ENCODE data around the gene KLHL8.

Gene KLHL8

GRCh38 chr4:87241336-87241735, 20.9 kb upstream of the KLHL8 start:
- H3K27me3 ChIP-seq (ENCODE audit: insufficient read depth, low read length) = no peaks in the 10 kb centered on the region
- H3K9me3 ChIP-seq (ENCODE audit: low read length) = peaks cover 6% of the 10 kb centered on the region
- no peak overlapping the region for H3K4me3 ChIP-seq (ENCODE audit: low read length)
- H3K36me3 ChIP-seq (ENCODE audit: insufficient read depth, low read length) = no peaks in the 10 kb centered on the region
- no peak overlapping the region for H2AFZ ChIP-seq (ENCODE audit: low read depth, low read length)
- H3K4me1 ChIP-seq (ENCODE audit: insufficient read depth, low read length) = no peaks in the 10 kb centered on the region

DNA sequence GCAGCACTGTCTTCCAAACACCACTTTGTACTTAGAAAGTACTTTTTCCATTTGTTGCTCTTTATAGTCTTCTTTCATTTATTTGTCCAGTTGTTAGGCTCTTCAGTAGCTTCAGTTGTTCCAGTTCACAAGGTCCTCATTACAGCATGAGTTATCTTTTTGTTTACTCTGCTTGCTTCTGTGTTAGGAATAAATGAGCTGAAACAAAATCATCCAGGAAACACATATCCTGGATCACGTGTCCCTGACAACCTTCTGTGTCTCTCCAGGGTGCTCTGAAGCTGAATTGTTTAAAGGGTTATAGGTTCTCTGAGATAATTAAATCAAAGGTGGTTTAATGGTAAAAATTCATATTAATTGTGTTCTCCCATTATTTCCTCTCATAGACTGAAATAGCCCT, 19.9 kb upstream of the KLHL8 start:
- Histone ChIP-seq H3K4me1 (ENCODE audit: insufficient read depth, low read length) (no peaks in the 10 kb centered on the region), H3K9me3 (ENCODE audit: low read length) (peaks cover 6% of the 10 kb centered on the region), H3K36me3 (ENCODE audit: insufficient read depth, low read length) (no peaks in the 10 kb centered on the region), H2AFZ (ENCODE audit: low read depth, low read length) (no peak overlapping the region), H3K4me3 (ENCODE audit: low read length) (no peak overlapping the region), H3K27me3 (ENCODE audit: insufficient read depth, low read length) (no peaks in the 10 kb centered on the region)

DNA sequence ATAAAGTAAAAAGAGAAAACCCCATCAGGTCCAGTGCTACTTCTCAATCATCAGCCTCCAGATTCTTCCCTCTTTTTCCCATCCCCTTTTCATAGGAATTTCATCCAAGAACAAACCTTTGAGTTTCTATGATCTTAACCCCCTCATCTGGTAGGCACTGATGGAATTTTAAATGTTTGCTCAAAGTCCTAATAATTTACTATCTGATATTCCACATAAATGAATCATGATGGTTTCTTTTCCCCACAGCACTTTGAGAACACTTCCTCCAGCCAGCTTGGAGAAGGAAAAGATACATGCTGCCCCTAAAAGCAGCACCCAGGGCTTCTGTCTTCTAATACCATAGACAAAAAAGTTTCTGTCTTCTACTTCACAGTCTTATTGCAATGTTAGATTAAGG, 19.4 kb upstream of the KLHL8 start:
- Histone ChIP-seq H2AFZ (ENCODE audit: low read depth, low read length) (no peak overlapping the region), H3K4me3 (ENCODE audit: low read length) (no peak overlapping the region), H3K9me3 (ENCODE audit: low read length) (peaks cover 6% of the 10 kb centered on the region), H3K27me3 (ENCODE audit: insufficient read depth, low read length) (no peaks in the 10 kb centered on the region), H3K4me1 (ENCODE audit: insufficient read depth, low read length) (no peaks in the 10 kb centered on the region), H3K36me3 (ENCODE audit: insufficient read depth, low read length) (no peaks in the 10 kb centered on the region)

DNA sequence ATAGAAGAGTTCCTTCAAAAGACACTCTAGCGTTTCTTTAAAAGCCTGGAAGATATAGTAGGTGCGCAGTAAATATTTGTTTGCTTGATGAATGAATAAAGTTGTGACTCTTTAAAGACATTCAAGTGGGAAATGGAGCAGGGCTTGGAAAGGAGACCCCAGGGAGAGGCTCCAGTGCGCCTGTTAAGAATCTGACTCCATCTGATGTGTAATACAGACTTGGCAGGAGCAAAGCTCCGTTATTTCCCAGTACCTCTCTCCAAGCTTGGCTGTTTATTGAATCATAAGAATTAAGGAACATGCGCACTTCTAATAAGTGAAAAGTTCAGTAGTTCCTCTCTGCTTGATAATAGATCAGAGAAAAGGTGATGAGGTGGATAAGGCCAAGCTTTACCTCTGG, 18.8 kb upstream of the KLHL8 start:
- no peaks in the 10 kb centered on the region for H3K36me3 ChIP-seq (ENCODE audit: insufficient read depth, low read length)
- H3K4me1 ChIP-seq (ENCODE audit: insufficient read depth, low read length) = no peaks in the 10 kb centered on the region
- no peak overlapping the region for H2AFZ ChIP-seq (ENCODE audit: low read depth, low read length)
- no peak overlapping the region for H3K4me3 ChIP-seq (ENCODE audit: low read length)
- H3K27me3 ChIP-seq (ENCODE audit: insufficient read depth, low read length) = no peaks in the 10 kb centered on the region
- H3K9me3 ChIP-seq (ENCODE audit: low read length) = peaks cover 6% of the 10 kb centered on the region

- Histone ChIP-seq H3K9me3 (ENCODE audit: low read length) (no peaks in the 10 kb centered on the region), H3K27me3 (ENCODE audit: insufficient read depth, low read length) (no peaks in the 10 kb centered on the region), H2AFZ (ENCODE audit: low read depth, low read length) (no peak overlapping the region), H3K36me3 (ENCODE audit: insufficient read depth, low read length) (no peaks in the 10 kb centered on the region), H3K4me1 (ENCODE audit: insufficient read depth, low read length) (no peaks in the 10 kb centered on the region), H3K4me3 (ENCODE audit: low read length) (no peak overlapping the region)
Observed at GRCh38 chr4:87236861-87237260, 16.4 kb upstream of the KLHL8 start.

- H3K9me3 ChIP-seq (ENCODE audit: low read length) = no peaks in the 10 kb centered on the region
- peak overlapping the region; percentile 60 for H3K4me3 ChIP-seq (ENCODE audit: low read length)
- peaks cover 2% of the 10 kb centered on the region for H3K27me3 ChIP-seq (ENCODE audit: insufficient read depth, low read length)
- H2AFZ ChIP-seq (ENCODE audit: low read depth, low read length) = peak overlapping the region; percentile 93
- H3K4me1 ChIP-seq (ENCODE audit: insufficient read depth, low read length) = no peaks in the 10 kb centered on the region
- H3K36me3 ChIP-seq (ENCODE audit: insufficient read depth, low read length) = no peaks in the 10 kb centered on the region
Observed at GRCh38 chr4:87235020-87235671, 14.7 kb upstream of the KLHL8 start.

DNA sequence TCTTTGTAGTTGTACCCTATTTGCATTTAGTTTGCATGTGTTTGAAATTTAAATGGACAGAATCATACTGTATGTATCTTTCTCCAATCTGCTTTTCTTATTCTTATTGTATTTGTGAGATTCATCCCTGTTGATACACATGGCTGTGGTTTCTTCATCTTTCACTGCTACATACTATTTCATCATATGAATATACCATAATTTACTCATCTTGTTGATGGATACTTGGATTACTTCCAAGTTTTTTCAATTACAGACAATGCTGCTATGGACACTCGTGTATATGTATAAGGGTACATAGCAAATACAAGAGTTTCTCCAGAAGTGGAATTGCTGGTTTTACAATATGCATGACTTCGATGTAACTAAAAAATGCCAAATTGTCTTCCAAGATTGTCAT, 11.8 kb upstream of the KLHL8 start:
- H3K4me1 ChIP-seq (ENCODE audit: insufficient read depth, low read length) = no peaks in the 10 kb centered on the region
- no peak overlapping the region for H2AFZ ChIP-seq (ENCODE audit: low read depth, low read length)
- no peaks in the 10 kb centered on the region for H3K9me3 ChIP-seq (ENCODE audit: low read length)
- H3K36me3 ChIP-seq (ENCODE audit: insufficient read depth, low read length) = no peaks in the 10 kb centered on the region
- no peak overlapping the region for H3K4me3 ChIP-seq (ENCODE audit: low read length)
- peaks cover 2% of the 10 kb centered on the region for H3K27me3 ChIP-seq (ENCODE audit: insufficient read depth, low read length)

GRCh38 chr4:87230806-87231205, 10.4 kb upstream of the KLHL8 start:
- Histone ChIP-seq H3K27me3 (ENCODE audit: insufficient read depth, low read length) (peaks cover 2% of the 10 kb centered on the region), H2AFZ (ENCODE audit: low read depth, low read length) (no peak overlapping the region), H3K4me1 (ENCODE audit: insufficient read depth, low read length) (no peaks in the 10 kb centered on the region), H3K9me3 (ENCODE audit: low read length) (no peaks in the 10 kb centered on the region), H3K4me3 (ENCODE audit: low read length) (no peak overlapping the region), H3K36me3 (ENCODE audit: insufficient read depth, low read length) (no peaks in the 10 kb centered on the region)

DNA sequence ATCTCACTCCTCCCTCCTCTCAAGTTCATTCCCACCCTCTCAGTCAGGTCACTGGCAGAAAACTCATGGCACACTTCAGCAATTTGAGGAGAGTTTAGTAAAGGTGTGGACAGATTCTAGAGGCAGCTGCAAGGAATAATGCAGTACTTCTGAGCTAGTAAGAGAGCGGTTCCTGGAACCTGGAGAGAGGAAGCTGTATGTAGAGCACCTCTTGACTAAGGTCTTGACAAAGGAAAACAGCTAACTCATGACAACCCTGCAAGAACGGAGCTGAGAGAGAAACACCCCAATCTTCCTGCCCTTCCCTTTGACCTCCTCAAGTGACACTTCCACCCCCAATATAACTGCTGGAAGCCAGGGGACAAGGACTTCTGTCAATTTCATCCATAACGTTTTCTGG, 9.6 kb upstream of the KLHL8 start:
- H3K36me3 ChIP-seq (ENCODE audit: insufficient read depth, low read length) = no peaks in the 10 kb centered on the region
- no peaks in the 10 kb centered on the region for H3K4me1 ChIP-seq (ENCODE audit: insufficient read depth, low read length)
- peaks cover 2% of the 10 kb centered on the region for H3K27me3 ChIP-seq (ENCODE audit: insufficient read depth, low read length)
- H3K9me3 ChIP-seq (ENCODE audit: low read length) = no peaks in the 10 kb centered on the region
- H2AFZ ChIP-seq (ENCODE audit: low read depth, low read length) = no peak overlapping the region
- no peak overlapping the region for H3K4me3 ChIP-seq (ENCODE audit: low read length)

DNA sequence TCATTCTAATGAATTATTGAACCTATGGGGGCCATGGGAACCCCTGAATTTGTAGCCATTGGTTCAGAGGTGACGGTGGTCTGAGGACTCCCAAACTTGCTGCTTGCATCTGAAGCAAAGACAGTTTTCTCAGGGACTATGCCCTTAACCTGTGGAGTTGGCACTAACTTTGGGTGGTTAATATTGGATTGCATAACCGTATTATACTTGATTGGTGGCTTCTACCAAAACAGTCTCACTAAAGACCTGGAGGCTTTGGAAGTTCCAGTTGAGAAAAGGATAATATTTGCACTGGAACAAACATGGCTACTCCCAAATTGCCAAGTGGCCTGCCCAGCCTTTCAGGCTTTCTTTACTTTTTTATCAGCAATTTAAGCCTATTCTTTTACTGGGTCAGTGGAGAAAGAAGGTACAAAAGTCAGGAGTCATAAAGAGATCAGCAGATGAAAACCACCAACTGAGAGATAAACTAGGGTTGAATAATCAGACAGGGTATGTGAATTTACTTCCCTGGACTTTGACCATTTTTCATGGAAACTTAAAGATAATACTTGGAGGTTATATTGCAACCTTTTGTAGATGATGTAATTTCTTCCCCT, 7.9 kb upstream of the KLHL8 start:
- Histone ChIP-seq H3K9me3 (ENCODE audit: low read length) (no peaks in the 10 kb centered on the region), H3K36me3 (ENCODE audit: insufficient read depth, low read length) (no peaks in the 10 kb centered on the region), H3K27me3 (ENCODE audit: insufficient read depth, low read length) (peaks cover 2% of the 10 kb centered on the region), H3K4me3 (ENCODE audit: low read length) (no peak overlapping the region), H3K4me1 (ENCODE audit: insufficient read depth, low read length) (no peaks in the 10 kb centered on the region), H2AFZ (ENCODE audit: low read depth, low read length) (no peak overlapping the region)

- H3K4me1 ChIP-seq (ENCODE audit: insufficient read depth, low read length) = no peaks in the 10 kb centered on the region
- no peak overlapping the region for H3K4me3 ChIP-seq (ENCODE audit: low read length)
- no peak overlapping the region for H2AFZ ChIP-seq (ENCODE audit: low read depth, low read length)
- H3K9me3 ChIP-seq (ENCODE audit: low read length) = no peaks in the 10 kb centered on the region
- no peaks in the 10 kb centered on the region for H3K36me3 ChIP-seq (ENCODE audit: insufficient read depth, low read length)
- H3K27me3 ChIP-seq (ENCODE audit: insufficient read depth, low read length) = peaks cover 2% of the 10 kb centered on the region
Observed at GRCh38 chr4:87227751-87228151, 7.3 kb upstream of the KLHL8 start.

DNA sequence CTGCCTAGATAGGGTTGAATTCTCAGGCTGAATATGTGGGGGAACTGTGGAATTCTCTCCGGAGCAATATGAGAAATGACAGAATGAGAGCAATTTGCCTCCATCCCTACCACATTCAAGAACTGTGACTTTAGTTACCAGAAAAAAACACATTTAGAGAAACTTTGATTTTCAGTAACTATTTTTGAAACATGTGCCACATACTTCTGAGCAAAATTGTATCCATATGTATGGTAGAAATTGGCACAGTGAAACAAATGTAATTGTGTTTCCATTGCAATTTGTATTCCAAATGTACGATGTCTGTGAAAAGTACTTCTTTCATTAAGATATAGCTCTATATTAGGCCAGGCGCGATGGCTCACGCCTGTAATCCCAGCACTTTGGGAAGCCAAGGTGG, 5.5 kb upstream of the KLHL8 start:
- Histone ChIP-seq H3K9me3 (ENCODE audit: low read length) (no peaks in the 10 kb centered on the region), H3K4me3 (ENCODE audit: low read length) (no peak overlapping the region), H3K4me1 (ENCODE audit: insufficient read depth, low read length) (no peaks in the 10 kb centered on the region), H3K36me3 (ENCODE audit: insufficient read depth, low read length) (no peaks in the 10 kb centered on the region), H2AFZ (ENCODE audit: low read depth, low read length) (no peak overlapping the region), H3K27me3 (ENCODE audit: insufficient read depth, low read length) (peaks cover 2% of the 10 kb centered on the region)

- no peaks in the 10 kb centered on the region for H3K36me3 ChIP-seq (ENCODE audit: insufficient read depth, low read length)
- no peaks in the 10 kb centered on the region for H3K27me3 ChIP-seq (ENCODE audit: insufficient read depth, low read length)
- peaks cover 3% of the 10 kb centered on the region for H3K4me1 ChIP-seq (ENCODE audit: insufficient read depth, low read length)
- H3K4me3 ChIP-seq (ENCODE audit: low read length) = no peak overlapping the region
- no peaks in the 10 kb centered on the region for H3K9me3 ChIP-seq (ENCODE audit: low read length)
- no peak overlapping the region for H2AFZ ChIP-seq (ENCODE audit: low read depth, low read length)
Observed at GRCh38 chr4:87224141-87224923, 3.9 kb upstream of the KLHL8 start.

Measured in neuron (in vitro differentiated cells).